Right ventricle myocardium inferior (tissue), 1 donor: Measurements from ENCODE around the gene TNP2. TPM values are rescaled to one million over a fixed set of nuclear protein-coding genes. Genes with fewer than 3 reads are reported as not detected.

ENCODE experiments used
- ATAC-seq: fragments of 200-7000 bp; cut with Tn5 transposase; one replicate; pipeline ENCODE4 v1.9.1; 2020; ENCODE audit warnings: mild to moderate bottlenecking, moderate library complexity
- DNase-seq: peaks from one replicate; pipeline ENCODE4 v3.0.0; 2021; ENCODE audit errors: missing footprints
- intact Hi-C: fragments of 100-400 bp; cut with DNase I; formaldehyde crosslinking; loops from one replicate; pipeline ENCODE4 v1.11.0; 2022
- total RNA-seq: library from RNA; stranded (reverse); fragmentation: NEBNext Ultra II Directional; extraction: Animal tissue kit (Norgen Biotek cat#: 25700); gene quantifications from one replicate; pipeline ENCODE4 v1.2.1, GENCODE V29; 2021
- donor health status: DM: no; HTN: yes; CAD: no; lungs with severe emphysema.

Gene TNP2
- total RNA-seq, 1 donor from 2014 or later, result not detected

DNA sequence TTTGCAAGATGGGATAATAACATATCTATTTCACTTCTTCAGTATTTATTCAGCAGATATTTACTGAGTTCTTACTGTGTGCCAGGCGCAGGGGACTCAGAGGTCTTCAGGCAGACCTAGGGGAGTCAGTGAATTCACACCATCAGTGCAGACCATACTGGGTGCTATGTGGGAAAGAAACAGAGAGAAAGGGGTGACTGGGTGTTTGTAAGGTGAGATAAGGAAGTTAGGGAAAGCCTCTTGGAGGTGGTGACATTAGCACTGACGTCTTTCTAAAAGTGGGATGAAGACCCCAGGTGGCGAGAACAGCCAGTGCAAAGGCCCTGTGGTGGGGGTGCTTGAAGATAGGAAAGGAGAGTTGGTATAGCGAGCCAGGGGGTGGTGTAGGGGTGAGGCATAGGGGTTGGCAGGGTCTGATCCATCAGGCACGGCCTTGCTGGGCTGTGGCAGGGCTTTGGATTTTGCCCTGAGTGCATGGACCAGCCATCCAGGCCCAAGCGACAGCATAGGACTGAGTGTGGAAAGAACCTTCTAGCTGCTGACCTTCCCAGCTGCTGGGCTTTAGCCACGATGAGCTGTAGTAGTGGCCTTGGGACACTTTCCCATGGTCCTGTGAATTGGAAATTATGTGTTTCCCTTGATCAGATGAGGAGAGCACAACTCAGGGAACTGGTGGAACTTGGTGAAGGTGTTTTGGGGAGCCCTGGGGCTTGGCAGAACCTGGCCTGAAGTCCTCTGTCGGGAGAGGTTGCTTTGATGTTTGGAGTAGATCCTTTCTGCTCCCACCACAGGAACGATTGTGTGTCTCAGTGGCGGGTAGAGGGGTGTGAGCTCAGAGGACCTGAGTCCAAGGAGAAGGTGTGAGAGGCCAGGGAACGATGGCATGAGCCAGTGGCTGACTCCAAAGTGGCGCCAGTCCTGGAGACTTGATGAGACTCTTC lies 9.2 kb downstream of the TNP2 start:
- intact Hi-C loops, result loop anchor here (2.0 to 10.0 kb wide), 2 partner anchors 37 to 515 kb away; partner anchors contain the start of gene NUBP1
- ATAC-seq, result no peak
- no peak for DNase-seq

DNA sequence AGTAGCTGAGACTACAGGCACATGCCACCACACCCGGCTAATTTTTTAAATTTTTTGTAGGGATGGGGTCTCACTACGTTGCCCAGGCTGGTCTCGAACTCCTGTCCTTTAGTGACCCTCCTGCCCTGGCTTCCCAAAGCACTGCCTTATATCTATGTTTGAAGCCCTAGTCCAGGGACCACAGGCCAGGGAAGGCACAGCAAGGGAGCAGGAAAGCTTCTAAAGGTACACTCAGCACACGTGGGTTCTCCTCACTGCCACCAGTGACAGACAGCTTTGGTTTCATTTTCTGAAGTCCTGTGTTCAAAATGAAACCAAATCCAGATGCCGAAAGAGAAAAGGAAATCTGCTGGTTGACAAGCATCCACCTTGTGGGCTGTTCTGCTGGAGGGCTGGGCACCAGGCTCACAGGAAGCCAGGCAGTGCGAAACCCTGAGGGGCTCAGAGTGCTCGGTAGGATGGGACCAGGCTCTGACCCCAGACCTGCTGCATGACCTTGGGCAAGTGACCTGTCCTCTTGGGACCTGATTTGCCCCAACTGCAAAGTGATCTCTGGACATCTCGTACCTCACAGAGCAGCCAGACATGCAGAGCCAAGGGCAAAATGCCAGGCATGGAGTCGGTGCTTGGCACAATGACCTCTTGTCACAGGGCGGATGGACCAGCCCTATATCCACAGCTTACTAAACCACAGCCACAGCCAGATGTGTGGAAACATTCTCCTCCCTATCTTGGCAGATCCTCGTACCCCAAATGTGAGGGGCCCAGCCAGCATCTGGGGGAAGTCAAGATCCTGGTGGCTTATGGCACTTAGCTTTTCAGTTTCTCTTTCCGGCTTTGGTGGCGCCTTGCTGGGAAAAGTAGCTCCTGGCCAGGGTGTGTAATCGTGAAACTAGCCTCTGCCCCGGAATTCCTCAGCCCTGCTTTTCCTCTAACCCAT lies 10.3 kb downstream of the TNP2 start:
- intact Hi-C loops, result loop anchor here (2.0 to 10.0 kb wide), 2 partner anchors 38 to 514 kb away; partner anchors contain the start of gene NUBP1
- ATAC-seq (peak; percentile 12), DNase-seq (peak; percentile 79)

GRCh38 chr16:11257131-11257938 lies 11.8 kb downstream of the TNP2 start:
- peak; percentile 80 for DNase-seq
- ATAC-seq, result peak; percentile 67
- intact Hi-C loops, result loop anchor here (1.0 to 10.0 kb wide), 2 partner anchors 286 to 513 kb away; partner anchors contain the start of gene NUBP1

DNA sequence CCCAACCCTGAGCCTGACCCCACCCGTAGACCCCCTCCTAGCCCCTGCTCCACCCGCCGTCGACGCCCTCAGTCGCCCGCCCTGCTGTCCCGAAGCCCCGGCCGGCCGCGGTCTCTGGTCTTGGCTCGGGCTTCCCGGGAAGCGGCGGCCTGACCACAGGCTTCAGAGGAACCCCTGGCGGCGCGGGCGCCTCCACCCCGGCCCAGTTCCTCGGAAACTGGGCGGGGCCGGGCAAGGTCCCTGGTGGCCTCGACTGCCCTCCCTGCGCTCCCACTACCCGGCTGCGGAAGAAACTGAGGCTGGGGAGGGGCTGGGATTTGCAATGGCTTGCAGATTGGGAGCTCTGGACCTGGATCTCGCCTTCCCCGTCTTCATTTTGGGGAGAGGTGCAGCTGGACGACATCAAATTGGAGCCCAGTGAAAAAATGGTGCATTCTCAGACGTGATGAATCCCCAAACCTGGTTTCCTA lies 12.4 kb downstream of the TNP2 start:
- intact Hi-C loops, result loop anchor here (1.0 to 10.0 kb wide), 3 partner anchors 101 to 512 kb away; partner anchors contain the start of gene NUBP1
- DNase-seq (peak; percentile 86), ATAC-seq (peak; percentile 47)

DNA sequence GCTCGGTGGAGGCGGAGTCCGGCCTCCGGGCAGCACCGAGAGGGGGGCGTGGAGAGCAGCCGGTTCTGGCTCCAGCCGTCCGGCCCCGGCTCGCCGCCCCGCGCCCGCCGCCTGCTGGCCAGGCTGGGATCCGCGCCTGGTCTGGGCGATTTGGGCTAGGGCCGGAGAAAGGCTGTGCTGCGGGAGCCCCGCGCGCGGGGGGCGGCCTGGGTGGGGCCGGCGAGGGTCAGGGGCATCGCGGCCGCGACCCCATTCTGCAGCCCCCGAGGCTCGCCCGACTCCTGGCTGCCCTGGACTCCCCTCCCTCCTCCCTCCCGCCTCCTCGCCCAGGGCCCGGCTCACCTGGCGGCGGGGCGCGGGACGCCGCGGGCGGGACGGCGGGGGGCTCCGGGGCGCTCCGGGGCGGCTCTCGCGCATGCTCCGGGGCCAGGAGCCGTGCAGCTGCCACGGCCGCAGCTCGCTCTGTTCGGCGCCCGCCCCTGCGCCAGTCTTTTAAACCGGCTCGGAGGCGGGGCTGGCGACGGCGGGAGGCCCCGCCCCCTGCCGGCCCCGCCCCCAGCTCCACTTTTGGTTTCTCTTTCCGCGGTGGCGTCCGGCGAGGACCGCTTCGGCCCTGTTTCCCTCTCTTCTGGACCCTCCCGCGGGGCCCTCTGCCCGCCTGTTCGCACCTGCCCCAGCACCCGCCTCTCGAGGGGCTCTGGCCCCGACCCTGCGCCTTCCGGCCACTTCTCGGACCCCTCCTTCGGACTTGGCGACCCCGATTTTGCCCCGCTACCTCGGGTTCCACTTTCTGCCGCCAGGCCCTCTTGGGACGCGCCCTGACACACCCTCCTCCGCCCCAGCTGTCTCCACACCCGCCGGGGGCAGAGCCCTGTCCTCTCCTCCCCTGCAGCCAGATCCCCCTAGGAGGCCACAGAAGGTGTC lies 13.1 kb downstream of the TNP2 start, which contains the start of gene SOCS1:
Gene SOCS1 (minus strand): TSS at position 468 of the 924 bp plus-strand sequence. CDS start 726 bp downstream, outside the sequence.
- DNase-seq, result peak; percentile 92
- peak; percentile 84 for ATAC-seq
- intact Hi-C loops, result loop anchor here (1.0 to 10.0 kb wide), 4 partner anchors 101 to 511 kb away; partner anchors contain the start of gene NUBP1

GRCh38 chr16:11254913-11255736 lies 14.0 kb downstream of the TNP2 start:
- DNase-seq, result peak; percentile 82
- no peak for ATAC-seq
- intact Hi-C loops, result loop anchor here (2.0 to 10.0 kb wide), 3 partner anchors 118 to 510 kb away; partner anchors contain the start of gene NUBP1

GRCh38 chr16:11253995-11254912 lies 14.9 kb downstream of the TNP2 start:
- DNase-seq, result no peak
- no peak for ATAC-seq
- intact Hi-C loops, result loop anchor here (2.0 to 10.0 kb wide), 3 partner anchors 117 to 509 kb away; partner anchors contain the start of gene NUBP1

DNA sequence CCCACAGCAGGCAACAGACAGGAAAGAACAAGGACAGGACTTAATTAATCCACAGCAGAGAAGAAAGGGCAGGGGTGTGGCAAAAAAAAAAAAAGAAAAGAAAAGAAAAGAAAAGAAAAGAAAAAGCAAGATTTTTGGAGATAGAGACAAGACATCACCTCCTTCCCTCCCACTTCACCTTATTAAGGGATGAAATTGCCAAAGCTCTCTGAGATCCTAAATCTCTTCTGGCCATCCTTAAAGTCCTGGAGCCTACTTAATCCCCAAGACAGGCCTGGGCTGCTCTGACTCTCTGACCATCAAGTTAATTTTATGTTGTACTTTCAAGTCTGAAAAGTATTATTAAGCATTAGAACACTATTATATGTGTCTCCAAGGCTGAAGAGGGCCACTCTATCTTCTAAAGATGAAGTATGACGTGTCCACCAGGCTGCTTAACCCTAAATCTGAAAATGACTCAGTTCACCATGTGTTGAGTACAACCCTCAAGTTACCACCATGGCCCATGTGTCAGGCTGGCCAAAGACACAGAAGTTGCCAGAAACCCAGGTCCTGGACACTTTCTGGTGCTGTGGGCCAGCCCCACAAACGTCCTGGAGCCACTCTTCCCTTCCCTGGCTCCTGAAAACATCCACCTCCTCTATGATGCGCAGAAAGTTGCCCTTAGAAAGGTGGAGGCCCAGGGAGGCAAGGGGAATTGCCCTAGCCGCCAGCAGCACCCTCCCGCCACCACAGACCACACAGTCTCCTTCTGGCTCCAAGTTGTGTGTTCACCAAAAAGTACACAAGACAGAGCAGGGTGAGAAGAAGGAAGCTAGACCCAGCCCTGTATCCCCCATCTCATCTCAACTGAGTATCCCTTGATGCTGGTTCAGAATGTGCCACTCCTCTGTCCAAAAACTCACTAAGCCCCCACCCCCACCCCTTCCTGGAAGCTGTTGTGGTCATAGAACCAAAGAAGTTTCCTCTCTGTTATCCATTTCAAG lies 15.8 kb downstream of the TNP2 start:
- no peak for ATAC-seq
- DNase-seq, result no peak
- intact Hi-C loops, result loop anchor here (10.0 kb wide), 1 partner anchor 509 kb away; the partner anchor contains the start of gene NUBP1

- intact Hi-C loops, result loop anchor here (10.0 kb wide), 1 partner anchor 508 kb away; the partner anchor contains the start of gene NUBP1
- DNase-seq, result no peak
- ATAC-seq, result no peak
Observed at GRCh38 chr16:11252482-11252931, 16.6 kb downstream of the TNP2 start.

- no peak for ATAC-seq
- no peak for DNase-seq
- intact Hi-C loops, result loop anchor here (10.0 kb wide), 1 partner anchor 507 kb away; the partner anchor contains the start of gene NUBP1
Observed at GRCh38 chr16:11251525-11252481, 17.3 kb downstream of the TNP2 start.

- no peak for DNase-seq
- intact Hi-C loops, result loop anchor here (10.0 kb wide), 1 partner anchor 506 kb away; the partner anchor contains the start of gene NUBP1
- no peak for ATAC-seq
Observed at GRCh38 chr16:11250786-11251524, 18.2 kb downstream of the TNP2 start.
